Fibroblast of the aortic adventitia (primary cell): ENCODE results near the gene PSENEN. TPM values are rescaled to one million over a fixed set of nuclear protein-coding genes. Genes with fewer than 3 reads are reported as not detected.

Experiments used
- DNase-seq: peaks from one replicate; pipeline ENCODE4 v3.0.0-alpha.2; 2010; ENCODE audit warnings: low read depth
- H3K4me3 ChIP-seq: 2 replicates; pipeline ENCODE4 v1.5.1; 2011; ENCODE audit warnings: low read depth, mild to moderate bottlenecking, control low read depth, low read length, moderate library complexity
- CTCF ChIP-seq: IDR thresholded peaks from 2 replicates; pipeline ENCODE4 v1.5.1; 2011; ENCODE audit warnings: mild to moderate bottlenecking, low read length, control low read depth, inconsistent platforms; ENCODE audit not compliant: insufficient read depth
- total RNA-seq: library from RNA; depleted of rRNA; stranded (reverse); fragments of >200 nt; gene quantifications from 2 replicates; pipeline ENCODE4 v1.2.3, GENCODE V29; 2012; ENCODE audit warnings: low replicate concordance

PSENEN gene
- total RNA-seq, 1 donor, result 19.5 TPM

- no peak overlapping the region for H3K4me3 ChIP-seq
- no peak for TF ChIP-seq CTCF
- DNase-seq, result no peak
Measured at GRCh38 chr19:35724560-35724959, 20.9 kb upstream of the PSENEN start.

GRCh38 chr19:35725216-35725861, 20.1 kb upstream of the PSENEN start:
- no peak for TF ChIP-seq CTCF
- no peak overlapping the region for H3K4me3 ChIP-seq
- DNase-seq, result no peak

- no peak for DNase-seq
- TF ChIP-seq CTCF, result no peak
Measured at GRCh38 chr19:35727053-35727955, 18.1 kb upstream of the PSENEN start.

GRCh38 chr19:35727956-35728706, 17.3 kb upstream of the PSENEN start:
- TF ChIP-seq CTCF, result no peak
- H3K4me3 ChIP-seq, result no peak overlapping the region
- no peak for DNase-seq

More at GRCh38 chr19:35727053-35727955, 18.1 kb upstream of the PSENEN start:
- H3K4me3 ChIP-seq, result no peak overlapping the region

- TF ChIP-seq CTCF, result no peak
- H3K4me3 ChIP-seq, result no peak overlapping the region
- DNase-seq, result no peak
Measured at GRCh38 chr19:35729021-35729420, 16.4 kb upstream of the PSENEN start.

GRCh38 chr19:35729763-35730162, 15.7 kb upstream of the PSENEN start:
- no peak for DNase-seq
- TF ChIP-seq CTCF, result no peak
- H3K4me3 ChIP-seq, result no peak overlapping the region
